GM18858 (cell line): ENCODE results near the gene IFT172.
"Not testable (repeated sequence)": the region's sequence is repeated elsewhere in the genome, so short reads cannot be mapped to it uniquely, and the experiment has no call there.

Source experiments
- ATAC-seq: cut with Tn5 transposase; IDR thresholded peaks from one replicate; pipeline ENCODE4 v1.9.1; 2021; ENCODE audit not compliant: unreplicated experiment

The IFT172 gene, protein sequence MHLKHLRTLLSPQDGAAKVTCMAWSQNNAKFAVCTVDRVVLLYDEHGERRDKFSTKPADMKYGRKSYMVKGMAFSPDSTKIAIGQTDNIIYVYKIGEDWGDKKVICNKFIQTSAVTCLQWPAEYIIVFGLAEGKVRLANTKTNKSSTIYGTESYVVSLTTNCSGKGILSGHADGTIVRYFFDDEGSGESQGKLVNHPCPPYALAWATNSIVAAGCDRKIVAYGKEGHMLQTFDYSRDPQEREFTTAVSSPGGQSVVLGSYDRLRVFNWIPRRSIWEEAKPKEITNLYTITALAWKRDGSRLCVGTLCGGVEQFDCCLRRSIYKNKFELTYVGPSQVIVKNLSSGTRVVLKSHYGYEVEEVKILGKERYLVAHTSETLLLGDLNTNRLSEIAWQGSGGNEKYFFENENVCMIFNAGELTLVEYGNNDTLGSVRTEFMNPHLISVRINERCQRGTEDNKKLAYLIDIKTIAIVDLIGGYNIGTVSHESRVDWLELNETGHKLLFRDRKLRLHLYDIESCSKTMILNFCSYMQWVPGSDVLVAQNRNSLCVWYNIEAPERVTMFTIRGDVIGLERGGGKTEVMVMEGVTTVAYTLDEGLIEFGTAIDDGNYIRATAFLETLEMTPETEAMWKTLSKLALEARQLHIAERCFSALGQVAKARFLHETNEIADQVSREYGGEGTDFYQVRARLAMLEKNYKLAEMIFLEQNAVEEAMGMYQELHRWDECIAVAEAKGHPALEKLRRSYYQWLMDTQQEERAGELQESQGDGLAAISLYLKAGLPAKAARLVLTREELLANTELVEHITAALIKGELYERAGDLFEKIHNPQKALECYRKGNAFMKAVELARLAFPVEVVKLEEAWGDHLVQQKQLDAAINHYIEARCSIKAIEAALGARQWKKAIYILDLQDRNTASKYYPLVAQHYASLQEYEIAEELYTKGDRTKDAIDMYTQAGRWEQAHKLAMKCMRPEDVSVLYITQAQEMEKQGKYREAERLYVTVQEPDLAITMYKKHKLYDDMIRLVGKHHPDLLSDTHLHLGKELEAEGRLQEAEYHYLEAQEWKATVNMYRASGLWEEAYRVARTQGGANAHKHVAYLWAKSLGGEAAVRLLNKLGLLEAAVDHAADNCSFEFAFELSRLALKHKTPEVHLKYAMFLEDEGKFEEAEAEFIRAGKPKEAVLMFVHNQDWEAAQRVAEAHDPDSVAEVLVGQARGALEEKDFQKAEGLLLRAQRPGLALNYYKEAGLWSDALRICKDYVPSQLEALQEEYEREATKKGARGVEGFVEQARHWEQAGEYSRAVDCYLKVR (N-terminal part only)

DNA sequence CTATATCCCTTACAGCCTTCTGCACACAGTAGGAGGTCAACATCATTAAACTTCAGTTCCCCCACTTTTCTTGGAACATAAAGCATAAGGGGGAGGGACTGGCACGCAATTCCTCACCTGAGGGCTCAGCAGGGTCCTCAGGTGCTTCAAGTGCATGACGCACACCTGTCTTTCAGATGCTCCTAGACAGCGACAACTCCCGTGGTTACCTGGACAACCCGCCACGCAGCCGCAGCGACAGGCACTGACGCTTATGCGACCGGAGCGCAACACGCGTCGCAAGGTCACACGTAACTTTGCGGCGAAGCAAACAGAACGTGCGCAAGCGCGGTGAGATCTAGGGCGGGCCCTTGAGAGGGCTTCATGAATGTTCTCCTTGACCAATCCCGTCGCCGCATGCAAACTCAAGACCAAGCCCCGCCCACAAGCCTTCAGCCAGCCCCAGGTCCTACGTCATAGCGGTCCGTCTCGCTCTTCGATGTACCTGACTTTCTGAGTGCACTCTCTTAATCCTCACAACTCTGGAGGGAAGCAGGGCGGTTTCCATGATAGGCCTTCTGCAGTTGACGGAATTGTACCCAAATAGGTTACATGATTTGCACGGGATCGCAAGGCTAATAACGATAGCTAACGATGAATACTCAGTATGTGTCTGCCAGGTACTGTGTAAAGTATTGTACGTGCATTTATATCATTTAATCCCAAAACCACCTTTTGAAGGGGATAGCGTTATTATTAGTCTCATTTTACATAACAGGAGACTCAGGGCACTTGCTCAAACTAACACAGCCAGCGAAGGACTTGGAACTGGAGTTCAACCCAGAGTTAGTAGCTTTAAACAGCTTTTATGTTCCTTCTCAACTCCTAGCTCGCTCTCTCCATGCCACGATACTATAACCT, at the start of gene IFT172:
TSS of gene IFT172 (minus strand) at position 246 of the 900 bp plus-strand sequence. CDS start at position 156, 90 bp downstream.
- peak; percentile 90 for ATAC-seq

DNA sequence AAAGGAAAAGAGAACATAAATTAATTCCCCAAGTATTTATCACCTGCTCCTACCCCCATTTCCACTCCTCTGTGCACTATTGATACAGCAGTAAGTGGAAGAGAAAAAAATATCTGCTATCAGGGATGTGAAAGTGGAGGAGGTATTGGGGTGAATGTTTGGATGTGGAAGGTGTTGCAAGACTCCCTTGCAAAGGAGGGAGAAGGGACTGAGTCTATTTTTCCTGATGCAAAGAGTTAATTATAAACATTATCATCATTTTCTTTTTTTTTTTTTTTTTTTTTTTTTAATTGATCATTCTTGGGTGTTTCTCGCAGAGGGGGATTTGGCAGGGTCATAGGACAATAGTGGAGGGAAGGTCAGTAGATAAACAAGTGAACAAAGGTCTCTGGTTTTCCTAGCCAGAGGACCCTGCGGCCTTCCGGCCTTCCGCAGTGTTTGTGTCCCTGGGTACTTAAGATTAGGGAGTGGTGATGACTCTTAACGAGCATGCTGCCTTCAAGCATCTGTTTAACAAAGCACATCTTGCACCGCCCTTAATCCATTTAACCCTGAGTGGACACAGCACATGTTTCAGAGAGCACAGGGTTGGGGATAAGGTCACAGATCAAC, 49.4 kb upstream of the IFT172 start:
- not testable (repeated sequence) for ATAC-seq

DNA sequence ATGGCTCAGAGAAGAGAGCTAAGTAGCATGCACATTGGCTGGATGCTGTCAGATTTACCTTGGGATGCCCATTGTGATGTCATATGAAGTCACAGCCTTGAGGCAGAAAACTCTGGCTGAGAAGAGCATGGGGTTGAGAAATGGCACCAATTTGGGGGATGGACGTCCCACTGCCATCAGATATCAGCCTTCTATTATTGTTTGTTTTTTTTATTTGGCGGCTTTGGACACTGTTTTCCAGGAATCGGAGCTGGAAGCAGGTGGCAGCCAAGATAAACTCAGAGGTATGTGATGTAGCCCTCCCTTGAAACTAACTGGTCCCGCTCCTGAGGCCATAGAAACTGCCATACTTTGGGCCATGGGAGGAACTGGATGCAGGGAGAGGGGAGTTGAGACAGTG, 47.7 kb upstream of the IFT172 start:
- no peak for ATAC-seq

DNA sequence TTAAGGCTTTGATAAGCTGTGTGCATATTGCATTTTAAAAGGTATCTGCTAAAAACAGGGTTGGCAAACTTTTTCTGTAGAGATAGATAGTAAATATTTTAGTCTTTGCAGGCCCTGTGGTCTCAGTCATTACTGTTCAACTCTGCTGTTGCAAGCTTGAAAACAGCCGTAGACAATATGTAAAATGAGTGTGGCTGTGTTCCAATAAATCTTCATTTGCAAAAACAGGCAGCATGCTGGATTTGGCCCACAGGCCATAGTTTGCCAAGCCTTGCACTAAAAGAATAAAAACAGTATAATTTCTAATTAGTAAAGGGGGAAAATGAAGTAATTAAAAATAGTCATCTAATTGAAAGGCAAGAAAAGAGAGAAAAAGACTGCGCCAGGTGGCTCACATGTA, 42.4 kb upstream of the IFT172 start:
- ATAC-seq = no peak

DNA sequence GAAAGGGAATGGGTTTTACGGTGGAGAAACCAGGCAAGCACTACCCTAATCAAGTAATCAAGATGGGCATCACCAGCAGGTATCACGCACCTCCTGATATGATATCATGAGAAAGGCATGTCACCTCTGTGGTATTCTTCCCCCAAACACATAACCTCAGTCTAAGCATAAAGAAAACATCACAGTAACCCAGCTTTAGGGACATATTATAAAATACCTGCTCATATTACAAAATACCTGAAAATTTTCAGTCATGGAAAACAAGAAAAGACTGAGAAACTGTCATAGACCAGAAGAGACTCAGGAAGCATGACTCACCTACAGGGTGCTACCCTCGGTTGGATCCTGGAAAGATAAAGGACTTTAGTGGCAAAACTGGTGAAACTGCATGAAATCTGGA, 37.6 kb upstream of the IFT172 start:
- no peak for ATAC-seq

DNA sequence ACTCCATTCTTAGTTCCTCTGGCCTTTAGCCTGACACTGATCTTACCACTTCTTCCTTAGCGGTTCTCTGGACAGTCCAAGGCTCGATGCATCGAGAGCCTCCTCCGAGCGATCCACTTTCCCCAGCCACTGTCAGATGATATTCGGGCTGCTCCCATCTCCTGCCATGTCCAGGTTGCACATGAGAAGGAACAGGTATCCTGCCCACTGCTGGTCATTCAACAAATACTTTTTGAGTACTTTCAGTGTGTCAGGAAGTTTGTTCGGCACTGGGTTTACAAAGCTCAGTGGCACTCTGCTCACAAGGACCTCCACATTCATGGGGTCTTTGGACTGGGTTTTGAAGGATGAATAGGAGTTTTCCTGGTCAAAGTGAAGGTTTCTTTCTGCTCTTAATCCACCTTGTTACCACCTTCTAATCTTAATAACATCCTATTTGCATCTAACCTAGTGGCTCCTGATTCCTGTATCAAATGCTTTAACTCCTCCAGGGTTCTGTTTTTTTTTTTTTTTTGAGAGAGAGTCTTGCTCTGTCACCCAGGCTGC, 32.9 kb upstream of the IFT172 start:
- no peak for ATAC-seq

DNA sequence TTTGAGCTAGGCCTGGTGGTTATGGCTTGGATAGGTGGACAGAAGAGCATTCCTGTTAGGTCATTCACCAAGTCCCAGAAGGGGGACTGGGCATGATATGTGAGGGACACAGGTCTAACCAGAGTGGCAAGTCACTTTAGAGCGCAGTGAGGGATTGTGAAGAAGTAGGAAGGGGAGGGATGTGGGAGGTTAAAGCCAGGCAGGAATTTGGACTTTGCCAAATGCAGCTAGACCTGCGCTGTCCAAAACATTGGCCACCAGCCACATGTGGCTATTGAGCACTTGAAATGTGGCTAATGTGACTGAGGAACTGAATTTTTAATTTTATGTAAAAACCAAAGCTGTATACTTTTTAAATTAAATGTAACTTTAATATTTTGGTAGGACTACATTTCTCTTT, 30.8 kb upstream of the IFT172 start:
- ATAC-seq = no peak

DNA sequence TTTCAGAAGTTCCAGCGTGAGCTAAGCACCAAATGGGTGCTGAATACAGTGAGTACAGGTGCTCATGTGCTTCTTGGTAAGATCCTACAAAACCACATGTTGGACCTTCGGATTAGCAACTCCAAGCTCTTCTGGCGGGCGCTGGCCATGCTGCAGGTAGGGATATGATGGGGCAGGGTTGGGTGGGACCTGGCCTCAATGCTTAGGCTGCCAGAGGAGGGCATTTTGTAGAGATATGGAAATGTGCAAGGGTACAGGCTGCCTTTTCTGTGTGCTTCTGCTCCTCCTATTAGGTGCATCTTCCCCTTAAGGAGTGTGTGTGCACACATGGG, 29.2 kb upstream of the IFT172 start:
- ATAC-seq = no peak

DNA sequence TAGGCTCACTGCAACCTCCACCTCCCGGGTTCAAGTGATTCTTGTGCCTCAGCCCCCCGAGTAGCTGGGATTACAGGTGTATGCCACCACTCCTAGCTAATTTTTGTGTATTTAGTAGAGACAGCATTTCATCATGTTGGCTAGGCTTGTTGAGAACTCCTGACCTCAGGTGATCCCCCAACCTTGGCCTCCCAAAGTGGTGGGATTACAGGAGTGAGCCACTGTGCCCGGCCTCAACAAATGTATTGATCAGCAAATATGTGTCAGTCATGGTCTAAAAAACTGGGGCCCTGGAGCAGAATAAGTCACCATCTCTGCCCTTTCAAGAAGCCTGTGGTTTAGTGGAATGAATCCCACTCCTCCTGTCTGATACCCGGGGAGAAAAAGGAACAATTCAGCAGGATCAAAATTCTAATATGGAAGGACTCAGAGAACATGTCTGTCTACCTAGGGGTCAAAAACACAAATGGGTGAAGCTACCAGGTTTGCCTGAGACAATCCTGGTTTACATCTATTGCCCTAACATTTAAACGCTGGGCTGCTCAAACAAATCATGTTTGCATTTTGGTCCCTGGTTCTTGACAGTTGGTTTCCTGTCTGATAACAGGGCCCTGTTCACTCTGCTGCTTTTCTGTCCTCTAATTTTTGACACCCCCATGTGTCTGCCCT, 28.7 kb upstream of the IFT172 start:
- no peak for ATAC-seq

DNA sequence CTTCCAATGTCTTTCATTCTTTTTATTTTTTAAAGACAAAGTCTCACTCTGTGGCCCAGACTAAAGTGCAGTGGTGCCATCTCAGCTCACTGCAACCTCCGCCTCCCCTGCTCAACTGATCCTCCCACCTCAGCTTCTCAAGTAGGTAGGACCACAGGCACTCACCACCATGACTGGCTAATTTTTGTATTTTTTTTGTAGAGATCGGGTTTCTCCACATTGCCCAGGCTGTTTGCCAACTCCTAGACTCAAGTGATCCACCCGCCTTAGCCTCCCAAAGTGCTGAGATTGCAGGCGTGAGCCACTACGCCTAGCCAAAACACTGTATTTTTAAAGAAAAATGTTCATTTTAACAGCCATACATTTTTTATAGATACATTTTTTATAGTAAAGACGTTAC, 19.8 kb upstream of the IFT172 start:
- ATAC-seq = no peak

DNA sequence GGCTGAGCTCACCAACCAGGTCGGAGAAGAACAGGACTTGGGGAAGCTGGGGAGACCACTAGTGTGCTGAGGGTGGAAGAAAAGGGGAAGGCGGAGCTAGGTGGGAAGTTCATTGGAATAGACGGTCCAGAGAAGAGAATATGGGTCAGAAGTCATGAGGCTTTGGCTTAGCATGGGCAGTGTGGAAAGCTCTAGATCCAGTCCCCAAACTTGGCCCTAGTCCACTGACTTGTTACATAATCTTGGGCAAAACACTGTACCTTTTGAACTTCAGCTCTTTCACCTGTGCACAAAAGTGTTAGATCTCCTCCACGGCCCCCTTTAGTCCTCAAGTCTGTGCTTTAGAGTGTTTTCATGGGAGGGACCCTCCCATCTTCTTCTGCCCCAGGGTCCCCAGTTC, 17.8 kb upstream of the IFT172 start:
- ATAC-seq = no peak

DNA sequence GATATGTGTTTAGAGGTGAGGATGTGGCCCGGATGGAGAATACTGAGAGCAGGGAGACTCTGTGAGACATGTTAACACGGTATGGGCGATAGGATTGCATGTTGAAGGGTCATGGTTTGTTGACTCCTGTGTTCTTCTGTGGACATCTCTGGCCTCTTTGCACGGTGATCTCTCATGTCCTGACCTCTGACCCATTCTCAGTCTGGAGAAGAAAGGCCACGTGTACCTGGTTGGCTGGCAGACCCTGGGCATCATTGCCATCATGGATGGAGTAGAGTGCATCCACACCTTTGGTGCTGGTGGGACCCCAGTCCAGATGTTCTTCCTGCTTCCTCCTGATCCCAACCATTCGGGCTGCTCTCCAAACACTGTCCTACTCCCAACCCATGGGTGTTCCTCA, 17.0 kb upstream of the IFT172 start:
- no peak for ATAC-seq

DNA sequence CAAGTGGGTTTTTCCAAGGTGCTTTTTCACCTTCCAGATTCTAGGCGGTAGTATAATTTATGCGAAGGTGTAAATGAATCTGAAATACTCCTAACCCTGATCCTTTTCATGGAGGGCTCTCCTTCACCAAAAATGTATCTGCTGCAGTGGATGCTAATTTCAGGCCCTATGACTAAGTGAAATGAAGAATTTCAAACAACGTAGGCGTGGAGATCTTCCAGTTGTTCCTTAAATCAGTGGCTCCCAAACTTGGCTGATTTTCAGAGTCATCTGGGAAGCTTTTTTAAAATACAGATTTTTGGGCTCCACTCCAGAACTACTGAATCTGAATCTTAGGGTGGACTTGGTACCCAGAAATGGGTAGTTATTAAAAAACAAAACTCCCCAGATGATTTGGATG, 12.6 kb upstream of the IFT172 start:
- no peak for ATAC-seq

DNA sequence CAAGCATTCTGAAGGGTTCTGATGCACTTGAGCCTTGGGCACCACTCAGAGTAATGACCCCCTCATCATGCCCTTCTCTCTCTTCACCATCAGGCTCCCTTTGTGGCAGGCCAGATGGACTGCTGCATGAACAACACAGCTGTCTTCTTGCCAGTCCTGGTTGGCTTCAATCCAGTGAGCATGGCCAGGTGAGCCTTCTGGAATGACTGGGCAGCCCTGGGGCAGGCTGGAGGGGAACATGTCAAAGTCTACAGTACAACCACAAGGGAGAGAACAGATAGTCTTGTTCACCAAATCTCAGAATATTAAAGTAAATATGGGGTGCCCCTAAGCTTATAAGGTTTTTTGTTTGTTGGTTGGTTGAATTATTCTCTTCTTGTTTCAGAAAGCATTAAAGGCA, 11.5 kb upstream of the IFT172 start:
- no peak for ATAC-seq

DNA sequence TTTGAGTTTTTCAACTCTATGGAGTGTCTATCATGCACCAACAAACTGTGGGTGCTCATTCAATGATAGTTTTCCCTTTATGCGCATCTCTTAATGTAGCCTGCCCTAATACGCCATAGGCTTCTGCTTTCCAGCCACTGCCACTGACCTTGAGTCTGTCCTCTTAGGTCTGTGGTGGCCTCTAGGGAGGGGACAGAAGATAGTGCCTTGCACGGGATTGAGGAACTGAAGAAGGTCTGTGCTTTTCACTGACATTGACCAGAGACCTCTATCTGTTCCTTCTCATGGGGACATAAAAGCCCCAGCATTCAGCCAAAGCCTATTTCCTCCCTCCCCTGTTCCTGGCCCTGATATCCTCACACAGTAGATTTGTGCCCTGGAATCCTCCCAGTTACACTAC, 9.4 kb upstream of the IFT172 start:
- ATAC-seq = no peak

DNA sequence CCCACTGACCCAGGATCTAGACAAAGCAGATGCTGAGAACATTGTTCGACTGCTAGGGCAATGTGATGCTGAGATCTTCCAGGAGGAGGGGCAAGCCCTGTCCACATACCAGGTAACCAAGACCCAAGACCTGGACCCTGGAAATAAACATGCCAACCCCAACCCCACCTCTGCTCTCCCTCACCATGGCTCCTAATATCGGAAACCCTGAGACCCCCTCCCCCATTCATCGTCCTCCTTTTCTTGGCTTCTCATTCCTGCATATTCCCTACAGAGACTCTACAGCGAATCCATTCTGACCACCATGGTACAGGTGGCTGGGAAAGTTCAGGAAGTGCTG, 7.7 kb upstream of the IFT172 start:
- ATAC-seq = no peak

DNA sequence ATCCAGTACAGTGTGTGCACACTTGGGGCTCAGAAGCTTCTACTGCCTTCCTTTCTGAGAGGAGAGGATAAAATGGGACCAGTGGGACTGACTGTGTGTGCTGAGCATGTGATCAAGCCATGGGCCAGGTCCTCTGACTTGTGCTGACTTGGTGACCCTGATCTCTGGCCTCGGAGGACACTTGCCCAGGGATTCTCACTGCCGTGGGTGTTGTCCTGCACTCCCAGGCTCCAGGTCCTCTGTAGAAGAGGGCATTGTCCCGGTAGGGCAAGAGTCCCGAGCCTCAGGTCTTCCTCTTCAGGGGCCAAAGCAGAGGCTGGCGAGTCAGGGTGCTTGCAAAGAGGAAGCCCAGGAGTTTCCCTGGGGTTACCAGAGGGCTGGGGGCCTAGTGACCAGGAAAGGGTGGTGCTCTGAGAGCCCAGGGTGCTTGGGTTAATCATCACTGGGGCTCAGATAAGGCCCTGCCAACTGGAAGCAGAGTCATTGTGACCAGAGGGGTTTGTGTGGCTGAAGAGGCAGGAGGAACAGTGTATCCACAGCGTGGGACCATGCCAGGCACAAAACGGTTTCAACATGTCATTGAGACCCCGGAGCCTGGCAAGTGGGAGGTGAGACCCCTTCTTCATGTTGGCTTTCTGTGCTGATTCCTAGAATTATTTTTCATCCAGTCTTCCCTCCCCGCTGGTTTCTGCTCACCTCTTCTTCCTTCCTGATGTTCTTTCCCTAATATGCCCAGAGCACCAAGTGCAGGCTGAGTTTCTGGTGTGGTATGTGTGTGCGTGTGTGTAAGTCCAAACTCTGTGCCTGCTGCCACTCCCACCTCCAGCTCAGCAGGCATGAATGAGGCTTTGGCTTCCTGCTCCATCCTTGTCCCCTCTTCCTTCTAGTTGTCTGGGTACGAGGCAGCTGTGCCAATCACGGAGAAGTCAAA, 7.1 kb upstream of the IFT172 start, which contains the start of gene GCKR:
TSS of gene GCKR (plus strand) at position 483 of the 931 bp plus-strand sequence. CDS start at position 549, 66 bp downstream.
- ATAC-seq = no peak

DNA sequence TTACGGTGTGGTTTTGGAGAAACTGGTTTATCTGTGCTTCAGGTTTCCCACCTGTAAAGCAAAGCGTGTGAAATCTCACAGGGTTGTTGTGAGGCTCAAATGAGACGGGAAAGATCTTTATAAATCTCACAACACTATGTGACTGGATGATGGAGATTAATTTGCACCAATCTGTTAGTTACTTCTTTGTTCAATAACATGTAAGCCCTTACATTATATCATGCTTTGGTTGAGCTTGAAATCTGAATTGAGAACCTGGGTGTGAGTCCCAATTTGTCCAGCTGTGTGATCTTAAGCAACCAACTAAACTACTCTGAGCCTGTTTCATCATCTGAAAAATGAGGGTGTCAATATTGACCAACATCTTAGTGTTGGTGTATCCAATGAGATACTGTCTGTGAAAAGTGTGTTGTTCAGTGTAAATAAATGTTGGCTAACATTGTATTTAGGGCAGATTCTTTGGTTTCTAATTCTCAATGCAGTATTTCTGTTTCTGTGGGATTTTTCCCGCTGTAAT, 6.4 kb upstream of the IFT172 start:
- ATAC-seq = no peak
